8988T (cell line): Measurements from ENCODE around the gene GAS2L2.
"Not testable (repeated sequence)": the region's sequence is repeated elsewhere in the genome, so short reads cannot be mapped to it uniquely, and the experiment has no call there.

Experiments
- DNase-seq: peaks from one replicate; pipeline ENCODE4 v3.0.0; 2011

GAS2L2 gene

GRCh38 chr17:35769895-35770486, 17.0 kb upstream of the GAS2L2 start:
- no peak for DNase-seq

DNA sequence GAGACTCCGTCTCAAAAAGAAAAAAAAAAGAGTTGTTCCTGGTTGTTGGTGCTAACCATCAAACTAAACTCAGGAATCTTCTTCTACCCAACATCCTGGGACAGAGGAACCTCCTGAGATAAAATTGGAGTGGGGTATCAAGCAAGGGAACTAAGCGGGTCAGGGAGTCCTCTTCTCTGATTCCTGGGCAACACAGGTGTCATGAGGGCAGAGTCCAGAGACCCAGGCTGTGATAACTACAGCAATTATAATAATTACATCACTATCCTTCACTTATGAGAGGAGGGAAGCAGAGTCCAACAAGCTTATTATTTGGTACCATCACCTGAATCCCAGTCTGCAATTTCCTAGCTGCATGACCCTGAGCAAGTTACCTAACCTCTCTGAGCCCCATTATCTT, 15.8 kb upstream of the GAS2L2 start:
- no peak for DNase-seq

DNA sequence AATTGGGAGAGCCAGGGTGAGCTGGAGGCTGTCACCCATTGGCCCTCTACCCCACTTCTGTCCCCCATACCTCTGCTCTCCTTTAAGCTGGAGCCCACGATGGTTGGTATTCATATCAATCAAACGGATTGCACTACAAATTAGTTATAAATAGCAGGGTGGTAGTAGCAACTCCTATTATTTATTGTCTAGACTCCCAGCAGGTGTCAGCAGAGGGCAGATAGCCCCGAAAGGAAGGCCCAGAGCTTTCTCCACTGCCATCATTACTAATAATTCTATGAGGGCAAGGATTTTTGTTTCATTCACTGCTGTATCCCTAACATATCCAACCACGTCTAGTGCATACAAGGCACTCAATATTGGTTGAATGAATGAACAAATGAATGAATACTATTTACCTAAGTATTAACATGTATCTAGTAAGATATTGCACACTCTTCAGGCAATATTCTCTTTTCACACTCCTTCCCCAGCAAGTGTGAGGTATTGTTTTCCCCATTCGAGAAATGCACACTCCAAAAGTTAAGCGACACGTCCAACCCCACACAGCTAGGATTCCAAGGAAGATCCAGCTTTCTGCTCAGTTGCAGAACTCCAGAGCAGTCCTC, 14.0 kb upstream of the GAS2L2 start:
- no peak for DNase-seq

GRCh38 chr17:35766489-35766877, 13.4 kb upstream of the GAS2L2 start:
- no peak for DNase-seq

DNA sequence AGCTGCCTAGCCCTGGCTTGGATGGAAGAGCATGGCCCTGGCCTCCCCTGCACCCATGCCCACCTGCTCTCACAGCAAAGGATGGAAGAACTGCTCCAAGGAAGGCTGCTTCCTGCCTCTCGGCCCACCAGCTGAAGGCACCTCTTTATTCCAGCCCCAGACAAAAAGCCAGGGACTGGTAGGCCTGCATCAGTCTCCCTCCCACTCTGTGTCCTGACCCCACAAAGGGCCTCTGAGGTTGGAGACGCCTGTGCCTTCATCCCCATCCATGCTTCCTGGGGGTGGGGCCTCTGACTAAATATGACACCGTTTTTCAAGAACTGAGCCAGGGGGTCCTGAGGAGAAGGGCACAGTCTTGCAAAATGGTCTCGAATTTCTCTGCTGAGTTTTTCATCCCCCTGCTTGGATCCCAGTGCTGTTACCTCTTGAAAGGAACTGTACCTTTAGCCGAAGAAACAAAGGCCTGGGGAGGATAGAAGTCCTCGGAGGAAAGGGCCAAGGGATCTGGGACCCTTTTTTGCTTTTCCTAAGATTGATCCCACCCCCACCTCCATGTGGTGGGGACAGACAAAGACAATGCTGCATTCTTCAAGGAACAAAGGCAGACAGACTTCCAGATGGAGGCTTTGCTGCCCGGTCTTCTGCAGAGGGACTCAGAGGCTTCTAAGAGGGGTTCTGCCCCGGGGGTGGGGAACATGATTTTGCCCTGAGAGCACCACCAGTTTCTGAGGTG, 12.9 kb upstream of the GAS2L2 start:
- no peak for DNase-seq

DNA sequence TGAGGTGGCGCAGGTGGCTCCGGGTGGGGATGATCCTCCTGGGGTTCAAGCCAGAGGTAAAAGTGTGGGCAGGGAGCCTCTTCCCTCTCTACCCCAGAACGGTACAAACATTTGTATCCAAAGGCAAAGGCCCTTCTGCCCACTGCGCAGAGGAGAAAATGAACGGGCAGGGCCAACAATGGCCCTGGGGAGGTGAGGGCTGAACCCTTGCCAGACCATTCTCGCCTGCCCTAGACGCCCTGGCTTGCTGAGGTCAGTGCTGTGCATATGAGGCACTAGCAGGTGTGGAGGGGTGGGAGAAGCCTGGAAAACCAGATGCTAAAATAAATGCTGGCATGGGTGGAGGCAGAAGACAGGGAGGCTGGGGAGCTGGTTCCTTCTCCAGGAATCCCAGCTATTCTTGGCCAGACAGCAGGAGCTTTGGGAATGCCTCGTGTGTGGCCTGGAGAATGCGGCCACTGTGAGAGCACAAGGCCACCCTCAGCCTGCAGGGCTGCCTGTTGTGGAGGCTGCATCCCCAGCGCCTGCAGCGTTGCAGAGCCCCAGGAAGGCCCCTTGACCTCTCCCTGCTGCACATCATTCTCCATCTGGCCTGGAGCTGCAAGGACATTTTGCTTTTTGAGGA, 12.2 kb upstream of the GAS2L2 start:
- DNase-seq: no peak

- DNase-seq: peak; percentile 94
These were observed 11.3 kb upstream of the GAS2L2 start for GRCh38 chr17:35764123-35764991.

- DNase-seq: no peak
These were observed 10.7 kb upstream of the GAS2L2 start for GRCh38 chr17:35763767-35764122.

DNA sequence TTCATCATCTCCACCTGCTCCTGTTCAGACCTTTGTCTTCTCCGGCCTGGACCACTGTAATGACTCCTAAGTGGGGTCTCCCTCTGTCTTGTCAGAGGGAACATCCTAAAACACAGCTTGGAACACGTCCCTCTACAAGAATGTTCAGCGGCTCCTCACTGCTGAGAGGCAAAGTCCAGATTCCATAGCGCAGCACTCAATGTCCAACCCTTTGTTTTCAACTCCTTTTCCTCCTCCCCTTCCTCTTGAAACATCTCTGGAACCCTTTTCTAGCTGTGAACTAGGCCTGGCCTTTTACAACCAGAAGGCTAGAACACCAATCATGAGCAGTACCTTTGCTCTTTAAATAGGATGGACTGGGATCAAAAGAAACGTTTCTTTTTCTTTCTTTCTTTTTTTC, 8.6 kb upstream of the GAS2L2 start:
- no peak for DNase-seq

DNA sequence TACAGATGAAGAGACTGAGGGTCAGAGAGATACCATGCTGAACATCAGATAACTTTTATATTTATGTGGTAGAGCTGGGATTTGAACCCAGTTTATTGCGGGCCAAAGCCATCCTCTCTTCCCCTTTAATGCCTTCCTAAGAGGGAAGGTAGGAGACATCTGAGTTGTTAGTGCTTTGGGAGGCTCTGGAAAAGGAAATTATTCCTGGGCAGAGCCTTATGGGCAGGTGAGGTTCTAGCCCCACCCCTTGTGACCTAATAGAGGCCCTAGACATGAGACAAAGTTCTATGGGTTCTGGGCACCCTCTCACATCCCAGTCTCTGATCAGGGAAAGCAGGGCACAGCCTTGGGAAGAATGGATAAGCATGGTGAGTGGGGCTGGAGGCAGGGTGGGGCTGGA, 7.5 kb upstream of the GAS2L2 start, which contains the start of gene C17orf50:
Gene C17orf50, plus strand, starts transcription at position 301 of the 400 bp plus-strand sequence. Its CDS starts 55 bp downstream, at position 356.
- no peak for DNase-seq

- DNase-seq: no peak
These were observed 4.2 kb upstream of the GAS2L2 start for GRCh38 chr17:35757243-35757642.

DNA sequence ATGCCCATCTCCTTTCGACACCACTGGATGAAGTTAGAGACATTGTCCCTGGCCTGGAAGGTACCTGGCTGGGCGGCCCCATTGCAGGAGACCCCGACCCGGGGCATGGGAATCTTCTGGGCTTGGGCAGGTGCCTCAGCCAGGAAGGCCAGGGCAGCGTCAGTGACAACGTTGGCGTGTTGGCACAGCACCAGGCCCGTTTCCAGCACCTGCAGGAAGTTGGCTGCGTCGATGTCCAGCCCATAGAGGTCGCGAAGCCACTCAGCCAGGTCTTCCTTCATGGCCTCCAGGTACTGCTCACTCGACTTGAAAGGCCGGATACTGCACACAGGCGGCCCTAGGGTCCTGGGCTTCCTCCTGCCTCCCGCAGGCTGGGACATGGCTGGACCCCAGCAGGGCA, 568 bp downstream of the GAS2L2 start:
- DNase-seq: no peak

DNA sequence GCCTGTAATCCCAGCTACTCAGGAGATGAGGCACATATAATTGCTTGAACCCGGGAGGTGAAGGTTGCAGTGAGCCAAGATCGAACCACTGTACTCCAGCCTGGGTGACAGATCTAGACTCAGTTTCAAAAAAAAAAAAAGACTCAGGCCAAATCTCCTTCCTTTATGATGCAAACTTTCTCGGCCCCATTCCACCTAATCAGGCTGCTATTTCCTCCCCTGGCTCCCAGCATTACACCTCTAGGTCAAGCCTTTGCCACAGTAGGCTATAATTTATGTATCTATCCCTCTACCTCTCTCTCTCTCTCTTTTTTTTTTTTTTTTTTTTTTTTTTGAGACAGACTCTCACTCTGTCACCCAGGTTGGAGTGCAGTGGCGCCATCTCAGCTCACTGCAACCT, 1.5 kb downstream of the GAS2L2 start:
- DNase-seq: not testable (repeated sequence)

GRCh38 chr17:35750526-35751395, 2.3 kb downstream of the GAS2L2 start:
- no peak for DNase-seq

GRCh38 chr17:35749560-35750412, 3.3 kb downstream of the GAS2L2 start:
- DNase-seq: no peak

DNA sequence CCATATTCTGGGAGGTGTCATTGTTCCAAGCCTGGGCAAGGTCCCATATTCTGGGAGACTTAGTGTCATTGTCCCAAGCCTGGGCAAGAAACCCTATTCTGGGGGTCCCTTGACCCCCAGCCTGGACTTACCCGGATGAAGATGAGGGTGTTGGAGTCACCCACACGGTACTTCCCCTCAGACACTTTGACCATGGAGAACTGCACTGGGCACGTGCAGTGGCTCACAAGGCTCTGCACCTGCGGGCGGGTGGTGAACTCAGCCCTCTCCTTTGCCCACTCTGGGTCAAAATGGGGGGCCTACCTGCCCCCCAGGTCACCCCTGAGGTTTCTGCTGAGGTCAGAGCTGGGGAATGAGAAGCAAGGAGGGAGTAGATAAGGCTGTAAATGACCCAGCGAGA, 4.1 kb downstream of the GAS2L2 start:
- DNase-seq: no peak

GRCh38 chr17:35748341-35748841, 4.6 kb downstream of the GAS2L2 start:
- no peak for DNase-seq

- DNase-seq: peak; percentile 90
These were observed 5.5 kb downstream of the GAS2L2 start for GRCh38 chr17:35747540-35748017.

DNA sequence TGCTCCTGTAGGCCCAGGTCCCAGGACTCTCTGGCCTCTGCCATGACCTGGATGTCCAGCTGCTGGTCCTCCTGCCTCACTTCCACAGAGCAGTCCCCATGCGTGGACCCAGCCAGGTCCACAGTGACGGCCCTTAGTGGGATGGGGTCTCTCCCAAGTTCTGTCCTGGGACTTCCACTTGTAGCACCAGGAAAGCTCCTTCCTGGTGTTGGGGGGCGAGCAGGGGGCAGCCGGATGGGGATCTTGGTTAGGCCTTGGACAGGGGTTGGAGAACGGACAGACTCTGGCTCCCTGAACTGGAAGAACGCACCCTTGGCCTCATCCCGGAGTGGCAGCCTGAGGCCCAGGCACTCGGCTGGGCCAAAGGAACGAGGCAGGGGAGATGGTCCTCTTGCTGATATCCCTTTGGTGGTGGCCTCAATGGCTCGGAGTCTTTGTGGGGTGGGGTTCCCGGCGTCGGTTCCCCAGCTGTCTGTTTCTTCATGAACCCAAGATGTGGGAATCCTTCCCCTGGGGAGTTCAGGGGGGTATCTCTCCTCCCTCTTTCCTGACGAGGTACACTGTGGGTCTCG, 7.2 kb downstream of the GAS2L2 start:
- no peak for DNase-seq

DNA sequence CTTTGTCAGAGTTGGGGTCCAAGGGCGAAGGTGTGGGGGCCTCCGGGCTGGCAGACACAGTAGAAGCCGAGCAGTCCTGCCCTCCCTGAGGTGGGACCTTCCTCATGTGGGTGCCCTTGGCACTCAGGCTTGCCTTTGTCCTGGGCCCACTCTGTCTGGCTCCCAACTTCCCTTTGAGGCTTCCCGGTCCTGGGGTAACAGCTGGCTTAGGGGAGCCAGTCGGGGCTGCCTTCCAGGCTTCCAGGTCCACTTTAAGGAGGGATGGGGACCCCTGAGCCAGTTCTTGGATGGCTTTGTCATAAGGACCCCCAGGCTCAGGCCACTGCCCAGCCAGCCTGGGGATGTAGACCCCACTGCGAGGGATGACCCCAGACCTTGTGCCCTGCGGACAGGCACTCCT, 7.8 kb downstream of the GAS2L2 start:
- DNase-seq: no peak
